PC-3 (cell line): ENCODE results near the gene RXYLT1. TPM values are rescaled to one million over a fixed set of nuclear protein-coding genes. Genes with fewer than 3 reads are reported as not detected.
"Not testable (repeated sequence)": the region's sequence is repeated elsewhere in the genome, so short reads cannot be mapped to it uniquely, and the experiment has no call there.

Experiments used
- ATAC-seq: fragments of 200-7000 bp; cut with Tn5 transposase; 2 replicates; pipeline ENCODE4 v1.9.1; 2020; ENCODE audit warnings: mild to moderate bottlenecking, moderate library complexity
- BruUV-seq: library from RNA; stranded (reverse); fragments of 400-500 nt; replicated peaks from 2 replicates; lab custom pipeline; 2021; lab: Mats Ljungman, UMichigan
- CTCF ChIA-PET: fragments of 300-600 bp; sonication (Branson Sonifier 250); formaldehyde crosslinking; loops from one replicate; lab custom pipeline; 2022; ENCODE audit warnings: antibody characterized with exemption; lab: Charles Lee
- POLR2A ChIA-PET: fragments of 300-600 bp; sonication (Branson Sonifier 250); formaldehyde crosslinking; loops from one replicate; lab custom pipeline; 2022; ENCODE audit warnings: antibody characterized with exemption; ENCODE audit not compliant: unreplicated experiment; lab: Charles Lee
- DNase-seq: peaks from one replicate; pipeline ENCODE4 v3.0.0-alpha.2; 2015
- H2AFZ ChIP-seq: fragments of 300-600 bp; sonication (generic); 2 replicates; pipeline ENCODE4 v1.6.0; 2016; ENCODE audit warnings: antibody characterized with exemption, low read length
- H3F3A ChIP-seq: fragments of 300-600 bp; sonication (generic); one replicate; pipeline ENCODE4 v1.6.0; 2017; ENCODE audit warnings: antibody characterized with exemption, low read length, control low read depth, mild to moderate bottlenecking; ENCODE audit not compliant: unreplicated experiment
- H3K27ac ChIP-seq: fragments of 300-600 bp; sonication (generic); 2 replicates; pipeline ENCODE4 v1.5.1; 2016; ENCODE audit warnings: mild to moderate bottlenecking, low read length
- H3K27me3 ChIP-seq: fragments of 300-600 bp; sonication (generic); 2 replicates; pipeline ENCODE4 v1.6.1; 2016; ENCODE audit warnings: low read length, mixed read lengths
- H3K36me3 ChIP-seq: fragments of 300-600 bp; sonication (generic); 2 replicates; pipeline ENCODE4 v1.6.1; 2016; ENCODE audit warnings: low read depth, mixed run types, low read length, mixed read lengths
- H3K4me1 ChIP-seq: fragments of 300-600 bp; sonication (generic); 2 replicates; pipeline ENCODE4 v1.5.1; 2016; ENCODE audit warnings: low read length; ENCODE audit not compliant: insufficient read depth
- H3K4me2 ChIP-seq: fragments of 300-600 bp; sonication (generic); 2 replicates; pipeline ENCODE4 v1.6.0; 2016; ENCODE audit warnings: low read length
- H3K4me3 ChIP-seq: fragments of 300-600 bp; sonication (generic); 2 replicates; pipeline ENCODE4 v1.5.1; 2016; ENCODE audit warnings: mild to moderate bottlenecking, low read length, mixed read lengths
- H3K79me2 ChIP-seq: fragments of 300-600 bp; sonication (generic); 2 replicates; pipeline ENCODE4 v1.6.1; 2017; ENCODE audit warnings: low read length, mixed read lengths
- H3K9ac ChIP-seq: fragments of 300-600 bp; sonication (generic); 2 replicates; pipeline ENCODE4 v1.6.0; 2016; ENCODE audit warnings: mild to moderate bottlenecking, low read length
- H3K9me2 ChIP-seq: fragments of 300-600 bp; sonication (generic); replicated peaks from 2 replicates; pipeline ENCODE4 v1.6.1; 2016; ENCODE audit warnings: mixed run types, low read length, mixed read lengths
- H3K9me3 ChIP-seq: fragments of 300-600 bp; sonication (generic); 2 replicates; pipeline ENCODE4 v1.6.1; 2016; ENCODE audit warnings: low read length, mixed read lengths
- H4K20me1 ChIP-seq: fragments of 300-600 bp; sonication (generic); 2 replicates; pipeline ENCODE4 v1.6.1; 2016; ENCODE audit warnings: low read length, mixed read lengths
- EZH2 ChIP-seq: fragments of 300-600 bp; sonication (generic); IDR thresholded peaks from one replicate; pipeline ENCODE4 v1.6.1; 2017; ENCODE audit warnings: antibody characterized with exemption, mild to moderate bottlenecking, low read length; ENCODE audit not compliant: unreplicated experiment
- EZH2phosphoT487 ChIP-seq: fragments of 300-600 bp; sonication (generic); IDR thresholded peaks from 2 replicates; pipeline ENCODE4 v1.6.1; 2018; ENCODE audit warnings: mild to moderate bottlenecking, antibody characterized with exemption, low read length, borderline replicate concordance
- intact Hi-C: fragments of 100-400 bp; cut with micrococcal nuclease; formaldehyde crosslinking; loops from 2 replicates; pipeline ENCODE4 v1.9.0; 2023
- total RNA-seq: library from RNA; depleted of rRNA; stranded (reverse); fragments of >200 nt; gene quantifications from 2 replicates; pipeline ENCODE4 v1.2.3, GENCODE V29; 2014
- TF ChIP-seq, protein P1 (sequence below): fragments of 300-600 bp; sonication (generic); conservative IDR thresholded peaks from 2 replicates; pipeline ENCODE4 v1.5.1; 2017; ENCODE audit warnings: antibody characterized with exemption, low read depth, mild to moderate bottlenecking, low read length

RXYLT1 gene
- total RNA-seq, 1 experiment from 2014 or later = 23.8 TPM

- H3K79me2 ChIP-seq = peaks cover 20% of the 10 kb centered on the region
- ChIA-PET POLR2A (no interaction called here), CTCF (no interaction called here)
- H4K20me1 ChIP-seq = no peaks in the 10 kb centered on the region
- H3K27me3 ChIP-seq = no peaks in the 10 kb centered on the region
- no peak overlapping the region for H3K4me3 ChIP-seq
- no peaks in the 10 kb centered on the region for H3K9me3 ChIP-seq
- H3K36me3 ChIP-seq = no peaks in the 10 kb centered on the region
- no peak overlapping the region for H3K9ac ChIP-seq
- H3K27ac ChIP-seq = no peak overlapping the region
- no peak for ATAC-seq
- no peak for DNase-seq
- H3K4me2 ChIP-seq = no peak overlapping the region
- BruUV-seq = no TSS peak
- H2AFZ ChIP-seq = no peak overlapping the region
- TF ChIP-seq EZH2 (no peak), EZH2phosphoT487 (no peak)
- TF ChIP-seq, protein P1, sequence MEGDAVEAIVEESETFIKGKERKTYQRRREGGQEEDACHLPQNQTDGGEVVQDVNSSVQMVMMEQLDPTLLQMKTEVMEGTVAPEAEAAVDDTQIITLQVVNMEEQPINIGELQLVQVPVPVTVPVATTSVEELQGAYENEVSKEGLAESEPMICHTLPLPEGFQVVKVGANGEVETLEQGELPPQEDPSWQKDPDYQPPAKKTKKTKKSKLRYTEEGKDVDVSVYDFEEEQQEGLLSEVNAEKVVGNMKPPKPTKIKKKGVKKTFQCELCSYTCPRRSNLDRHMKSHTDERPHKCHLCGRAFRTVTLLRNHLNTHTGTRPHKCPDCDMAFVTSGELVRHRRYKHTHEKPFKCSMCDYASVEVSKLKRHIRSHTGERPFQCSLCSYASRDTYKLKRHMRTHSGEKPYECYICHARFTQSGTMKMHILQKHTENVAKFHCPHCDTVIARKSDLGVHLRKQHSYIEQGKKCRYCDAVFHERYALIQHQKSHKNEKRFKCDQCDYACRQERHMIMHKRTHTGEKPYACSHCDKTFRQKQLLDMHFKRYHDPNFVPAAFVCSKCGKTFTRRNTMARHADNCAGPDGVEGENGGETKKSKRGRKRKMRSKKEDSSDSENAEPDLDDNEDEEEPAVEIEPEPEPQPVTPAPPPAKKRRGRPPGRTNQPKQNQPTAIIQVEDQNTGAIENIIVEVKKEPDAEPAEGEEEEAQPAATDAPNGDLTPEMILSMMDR = no peak
- H3F3A ChIP-seq = no peaks in the 10 kb centered on the region
- H3K9me2 ChIP-seq = no peaks in the 10 kb centered on the region
- no peaks in the 10 kb centered on the region for H3K4me1 ChIP-seq
- intact Hi-C loops = no loop called here
Observed at GRCh38 chr12:63841011-63841410, 61.3 kb downstream of the RXYLT1 start.

- Histone ChIP-seq H4K20me1 (peaks cover 1% of the 10 kb centered on the region; the same call in 1 of the 2 replicates), H2AFZ (no peak overlapping the region), H3K4me2 (no peak overlapping the region), H3K36me3 (no peaks in the 10 kb centered on the region), H3K9ac (no peak overlapping the region), H3K9me3 (no peaks in the 10 kb centered on the region), H3K79me2 (peaks cover 26% of the 10 kb centered on the region), H3F3A (no peaks in the 10 kb centered on the region), H3K4me3 (no peak overlapping the region), H3K27ac (no peak overlapping the region), H3K4me1 (peaks cover 2% of the 10 kb centered on the region), H3K27me3 (no peaks in the 10 kb centered on the region), H3K9me2 (no peaks in the 10 kb centered on the region)
- no peak for DNase-seq
- CTCF ChIA-PET = no interaction called here
- no TSS peak for BruUV-seq
- ATAC-seq = no peak
- POLR2A ChIA-PET = no interaction called here
- intact Hi-C loops = no loop called here
- TF ChIP-seq EZH2phosphoT487 = no peak
- no peak for TF ChIP-seq EZH2
- TF ChIP-seq, protein P1 = no peak
Observed at GRCh38 chr12:63841571-63841970, 61.9 kb downstream of the RXYLT1 start.

GRCh38 chr12:63842750-63843149 is 63.0 kb downstream of the RXYLT1 start:
- intact Hi-C loops, H3K27me3 ChIP-seq, ATAC-seq, H3K9me3 ChIP-seq, DNase-seq, H3K9ac ChIP-seq, H4K20me1 ChIP-seq, H3F3A ChIP-seq, H3K4me1 ChIP-seq, H3K27ac ChIP-seq, H3K36me3 ChIP-seq, H3K9me2 ChIP-seq, BruUV-seq, POLR2A ChIA-PET: not testable (repeated sequence)
- CTCF ChIA-PET = interaction anchor here (1.7 kb wide), 1 partner anchor 339 kb away, joined by 4 read pairs; no protein-coding TSS in a partner anchor
- Histone ChIP-seq H2AFZ (peak overlapping the region; percentile 84; the same call in 1 of the 2 replicates), H3K79me2 (peaks cover 38% of the 10 kb centered on the region), H3K4me2 (peak overlapping the region; percentile 82), H3K4me3 (peak overlapping the region; percentile 89)
